BJ (cell line): Measurements from ENCODE around the gene SREBF2. TPM values are rescaled to one million over a fixed set of nuclear protein-coding genes. Genes with fewer than 3 reads are reported as not detected.

Experiments
- CTCF ChIA-PET: fragments of 350-600 bp; formaldehyde crosslinking; extraction: SDS; loops from one replicate; lab custom pipeline; 2021; ENCODE audit warnings: antibody characterized with exemption, inconsistent platforms; lab: Yijun Ruan, JAX
- POLR2A ChIA-PET: fragments of 300-600 bp; sonication (Branson Sonifier 250); formaldehyde crosslinking; extraction: SDS; loops from one replicate; lab custom pipeline; 2021; ENCODE audit warnings: antibody characterized with exemption; lab: Charles Lee
- DNase-seq: peaks from one replicate; pipeline ENCODE4 v3.0.0-alpha.2; 2011; ENCODE audit warnings: low read depth
- H3K27me3 ChIP-seq: 2 replicates; pipeline ENCODE4 v1.6.0; 2011; ENCODE audit warnings: low read length; ENCODE audit not compliant: control insufficient read depth, insufficient read depth
- H3K36me3 ChIP-seq: 2 replicates; pipeline ENCODE4 v1.5.1; 2011; ENCODE audit warnings: low read length; ENCODE audit not compliant: control insufficient read depth, insufficient read depth
- H3K4me3 ChIP-seq: 2 replicates; pipeline ENCODE4 v1.5.1; 2011; ENCODE audit warnings: low read depth, mild to moderate bottlenecking, control low read depth, low read length
- polyA plus RNA-seq: library from polyadenylated mRNA; depleted of rRNA; stranded (reverse); fragments of >200 nt; gene quantifications from 2 replicates; pipeline ENCODE4 v1.2.3, GENCODE V29; 2011
- TF ChIP-seq, protein P1 (sequence below): IDR thresholded peaks from 2 replicates; pipeline ENCODE4 v1.5.1; 2011; ENCODE audit warnings: low read depth, mild to moderate bottlenecking, control low read depth, inconsistent platforms, low read length, moderate library complexity; ENCODE audit not compliant: insufficient read depth

SREBF2 gene
- polyA plus RNA-seq, 1 experiment, result 26.2 TPM

GRCh38 chr22:41920271-41920976, 87.5 kb downstream of the SREBF2 start:
- ChIA-PET CTCF (interaction anchor here (0.6 kb wide), 1 partner anchor 305 kb away, joined by 3 read pairs; no protein-coding TSS in a partner anchor), POLR2A (no interaction called here)
- Histone ChIP-seq H3K36me3 (no peaks in the 10 kb centered on the region), H3K4me3 (no peak overlapping the region), H3K27me3 (peaks cover 20% of the 10 kb centered on the region)
- TF ChIP-seq, protein P1, sequence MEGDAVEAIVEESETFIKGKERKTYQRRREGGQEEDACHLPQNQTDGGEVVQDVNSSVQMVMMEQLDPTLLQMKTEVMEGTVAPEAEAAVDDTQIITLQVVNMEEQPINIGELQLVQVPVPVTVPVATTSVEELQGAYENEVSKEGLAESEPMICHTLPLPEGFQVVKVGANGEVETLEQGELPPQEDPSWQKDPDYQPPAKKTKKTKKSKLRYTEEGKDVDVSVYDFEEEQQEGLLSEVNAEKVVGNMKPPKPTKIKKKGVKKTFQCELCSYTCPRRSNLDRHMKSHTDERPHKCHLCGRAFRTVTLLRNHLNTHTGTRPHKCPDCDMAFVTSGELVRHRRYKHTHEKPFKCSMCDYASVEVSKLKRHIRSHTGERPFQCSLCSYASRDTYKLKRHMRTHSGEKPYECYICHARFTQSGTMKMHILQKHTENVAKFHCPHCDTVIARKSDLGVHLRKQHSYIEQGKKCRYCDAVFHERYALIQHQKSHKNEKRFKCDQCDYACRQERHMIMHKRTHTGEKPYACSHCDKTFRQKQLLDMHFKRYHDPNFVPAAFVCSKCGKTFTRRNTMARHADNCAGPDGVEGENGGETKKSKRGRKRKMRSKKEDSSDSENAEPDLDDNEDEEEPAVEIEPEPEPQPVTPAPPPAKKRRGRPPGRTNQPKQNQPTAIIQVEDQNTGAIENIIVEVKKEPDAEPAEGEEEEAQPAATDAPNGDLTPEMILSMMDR, result no peak
- DNase-seq, result no peak

DNA sequence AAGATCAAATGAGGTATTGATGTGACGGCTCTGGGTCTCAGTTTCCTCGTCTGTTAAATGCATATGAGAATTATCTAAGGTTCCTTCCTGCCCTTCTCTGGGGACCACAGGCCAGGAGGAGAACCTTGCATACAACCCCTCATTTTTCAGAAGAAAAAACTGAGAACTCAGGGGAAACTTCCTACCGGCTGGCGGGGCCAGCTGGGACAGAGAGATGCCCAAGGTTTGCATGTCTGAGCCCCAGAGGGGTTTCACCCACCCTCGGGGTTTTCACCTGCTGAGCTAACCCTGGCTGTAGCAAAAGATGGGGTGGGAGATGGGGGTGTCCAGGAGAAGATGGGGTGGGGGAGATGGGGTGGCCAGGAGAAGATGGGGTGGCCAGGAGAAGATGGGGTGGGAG, 89.4 kb downstream of the SREBF2 start:
- Histone ChIP-seq H3K27me3 (peaks cover 10% of the 10 kb centered on the region; the same call in 1 of the 2 replicates), H3K4me3 (no peak overlapping the region), H3K36me3 (no peaks in the 10 kb centered on the region)
- CTCF ChIA-PET, result interaction anchor here (0.7 to 2.8 kb wide), 4 partner anchors 19 to 225 kb away, joined by 3 to 8 read pairs (median 6); no protein-coding TSS in a partner anchor
- DNase-seq, result no peak
- TF ChIP-seq, protein P1, result no peak
- POLR2A ChIA-PET, result no interaction called here

- H3K36me3 ChIP-seq, result no peaks in the 10 kb centered on the region
- ChIA-PET POLR2A (no interaction called here), CTCF (interaction anchor here (0.7 to 2.8 kb wide), 6 partner anchors 16 to 226 kb away, joined by 3 to 8 read pairs (median 4); no protein-coding TSS in a partner anchor)
- peaks cover 10% of the 10 kb centered on the region; the same call in 1 of the 2 replicates for H3K27me3 ChIP-seq
- DNase-seq, result no peak
- TF ChIP-seq, protein P1, result no peak
- no peak overlapping the region for H3K4me3 ChIP-seq
Observed at GRCh38 chr22:41922940-41923594, 90.2 kb downstream of the SREBF2 start.

DNA sequence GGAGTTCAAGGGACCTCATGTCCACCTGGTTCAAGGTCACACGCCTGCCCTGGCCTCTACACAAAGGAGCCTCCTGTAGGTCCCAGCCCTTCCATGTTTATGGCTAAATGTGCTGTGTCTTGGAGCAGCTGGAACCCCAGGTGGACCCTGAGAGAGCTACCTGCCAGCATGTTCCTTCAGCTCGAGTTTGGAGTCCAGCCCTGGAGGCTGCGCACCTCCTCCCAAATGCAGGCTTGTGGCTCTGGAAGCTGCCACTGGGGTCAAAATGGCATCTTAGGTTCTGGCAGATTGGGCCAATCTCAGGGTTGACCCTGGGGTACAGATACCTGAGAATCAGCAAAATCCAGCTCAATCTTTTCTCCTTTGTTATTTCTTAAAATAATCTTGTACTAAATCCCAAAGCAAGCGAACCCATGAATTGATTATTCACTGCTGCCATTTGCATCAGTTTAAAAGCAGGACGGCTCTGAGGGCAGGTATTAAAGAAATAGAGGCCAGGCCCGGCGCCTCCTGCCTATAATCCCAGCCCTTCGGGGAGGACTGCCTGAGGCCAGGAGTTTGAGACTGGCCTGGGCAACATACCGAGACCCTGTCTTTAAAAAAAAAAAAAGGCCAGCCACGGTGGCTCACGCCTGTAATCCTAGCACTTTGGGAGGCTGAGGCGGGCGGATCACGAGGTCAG, 90.8 kb downstream of the SREBF2 start:
- CTCF ChIA-PET, result interaction anchor here (0.6 to 2.8 kb wide), 6 partner anchors 16 to 226 kb away, joined by 3 to 8 read pairs (median 4); no protein-coding TSS in a partner anchor
- TF ChIP-seq, protein P1, result no peak
- H3K36me3 ChIP-seq, result no peaks in the 10 kb centered on the region
- no peak for DNase-seq
- no peak overlapping the region for H3K4me3 ChIP-seq
- H3K27me3 ChIP-seq, result peaks cover 10% of the 10 kb centered on the region; the same call in 1 of the 2 replicates
- POLR2A ChIA-PET, result no interaction called here
